IMR-90 (cell line): ENCODE results near the gene ITGA2. TPM values are rescaled to one million over a fixed set of nuclear protein-coding genes. Genes with fewer than 3 reads are reported as not detected.

Experiments
- ATAC-seq: fragments of 200-7000 bp; cut with Tn5 transposase; 2 replicates; pipeline ENCODE4 v1.9.1; 2020; ENCODE audit warnings: low read depth, mild to moderate bottlenecking, moderate library complexity
- BruUV-seq: library from RNA; stranded (reverse); fragments of 400-500 nt; replicated peaks from 2 replicates; lab custom pipeline; 2021; lab: Mats Ljungman, UMichigan
- CTCF ChIA-PET: fragments of 300-600 bp; formaldehyde crosslinking; extraction: SDS; loops from one replicate; lab custom pipeline; 2021; ENCODE audit warnings: antibody characterized with exemption; lab: Yijun Ruan, JAX
- POLR2A ChIA-PET: fragments of 300-600 bp; sonication (Branson Sonifier 250); formaldehyde crosslinking; loops from one replicate; lab custom pipeline; 2022; ENCODE audit warnings: antibody characterized with exemption; ENCODE audit not compliant: unreplicated experiment; lab: Charles Lee
- DNase-seq: peaks from one replicate; pipeline ENCODE4 v3.0.0; 2013
- H2AFZ ChIP-seq: replicated peaks from 2 replicates; pipeline ENCODE3; 2013; ENCODE audit warnings: low read length, mild to moderate bottlenecking; ENCODE audit not compliant: poor library complexity
- H2AK5ac ChIP-seq: 2 replicates; pipeline ENCODE4 v1.6.1; 2013; ENCODE audit warnings: low read depth, low read length, inconsistent platforms
- H2AK9ac ChIP-seq: replicated peaks from 2 replicates; pipeline ENCODE3; 2013; ENCODE audit warnings: mild to moderate bottlenecking, low read depth, low read length, moderate library complexity; ENCODE audit not compliant: poor library complexity
- H2BK120ac ChIP-seq: 2 replicates; pipeline ENCODE4 v1.6.1; 2013; ENCODE audit warnings: low read depth, low read length, inconsistent platforms
- H2BK15ac ChIP-seq: 3 replicates; pipeline ENCODE4 v1.6.1; 2013; ENCODE audit warnings: low read depth, low read length, inconsistent platforms
- H2BK20ac ChIP-seq: 2 replicates; pipeline ENCODE4 v1.6.1; 2013; ENCODE audit warnings: low read depth, mild to moderate bottlenecking, inconsistent platforms, low read length, moderate library complexity
- H2BK5ac ChIP-seq: 2 replicates; pipeline ENCODE4 v1.6.1; 2013; ENCODE audit warnings: mild to moderate bottlenecking, low read depth, low read length, inconsistent platforms; ENCODE audit not compliant: poor library complexity, severe bottlenecking
- H3K14ac ChIP-seq: replicated peaks from 2 replicates; pipeline ENCODE4 v1.6.1; 2013; ENCODE audit warnings: low read depth, low read length, inconsistent platforms
- H3K18ac ChIP-seq: 2 replicates; pipeline ENCODE4 v1.6.1; 2013; ENCODE audit warnings: low read depth, low read length, control low read depth
- H3K23ac ChIP-seq: 2 replicates; pipeline ENCODE4 v1.6.1; 2013; ENCODE audit warnings: low read depth, low read length, inconsistent platforms
- H3K27ac ChIP-seq: 2 replicates; pipeline ENCODE4 v1.5.1; 2013; ENCODE audit warnings: mild to moderate bottlenecking, control low read depth, low read length; ENCODE audit not compliant: insufficient read depth
- H3K27me3 ChIP-seq: 2 replicates; pipeline ENCODE4 v1.6.1; 2013; ENCODE audit warnings: low read length; ENCODE audit not compliant: control insufficient read depth, insufficient read depth
- H3K36me3 ChIP-seq: 2 replicates; pipeline ENCODE4 v1.6.1; 2013; ENCODE audit warnings: low read length, mixed read lengths; ENCODE audit not compliant: control insufficient read depth, insufficient read depth
- H3K4ac ChIP-seq: 2 replicates; pipeline ENCODE4 v1.6.1; 2013; ENCODE audit warnings: low read depth, low read length, inconsistent platforms
- H3K4me1 ChIP-seq: 2 replicates; pipeline ENCODE4 v1.6.1; 2013; ENCODE audit warnings: low read length, mixed read lengths; ENCODE audit not compliant: control insufficient read depth, insufficient read depth
- H3K4me2 ChIP-seq: 2 replicates; pipeline ENCODE4 v1.6.1; 2013; ENCODE audit warnings: low read depth, mild to moderate bottlenecking, control low read depth, low read length, moderate library complexity
- H3K4me3 ChIP-seq: 2 replicates; pipeline ENCODE4 v1.5.1; 2013; ENCODE audit warnings: low read depth, mild to moderate bottlenecking, control low read depth, low read length, moderate library complexity; ENCODE audit not compliant: insufficient read depth
- H3K56ac ChIP-seq: 2 replicates; pipeline ENCODE4 v1.6.1; 2013; ENCODE audit warnings: low read length, inconsistent platforms; ENCODE audit not compliant: insufficient read depth; ENCODE audit errors: extremely low read depth
- H3K79me1 ChIP-seq, 2 experiments: 2 replicates each; pipeline ENCODE4 v1.6.1; 2013; ENCODE audit warnings: low read length in 2 of 2, inconsistent platforms in 1 of 2, low read depth in 1 of 2
- H3K9ac ChIP-seq: 2 replicates; pipeline ENCODE4 v1.6.1; 2013; ENCODE audit warnings: low read depth, low read length, control low read depth
- H3K9me1 ChIP-seq: 2 replicates; pipeline ENCODE4 v1.6.1; 2013; ENCODE audit warnings: low read length, inconsistent platforms; ENCODE audit not compliant: insufficient read depth
- H3K9me3 ChIP-seq: 2 replicates; pipeline ENCODE4 v1.6.1; 2013; ENCODE audit warnings: low read length; ENCODE audit not compliant: control insufficient read depth, insufficient read depth
- H4K20me1 ChIP-seq: 2 replicates; pipeline ENCODE4 v1.6.1; 2013; ENCODE audit warnings: low read length, inconsistent platforms; ENCODE audit not compliant: insufficient read depth
- H4K5ac ChIP-seq: 2 replicates; pipeline ENCODE4 v1.6.1; 2013; ENCODE audit warnings: mild to moderate bottlenecking, low read depth, low read length, control low read depth
- H4K8ac ChIP-seq, 2 experiments: 2 replicates each; pipeline ENCODE4 v1.6.1; 2013; ENCODE audit warnings: low read depth in 2 of 2, low read length in 2 of 2, control low read depth in 1 of 2, inconsistent platforms in 1 of 2
- H4K91ac ChIP-seq: 2 replicates; pipeline ENCODE4 v1.6.1; 2013; ENCODE audit warnings: low read depth, low read length, inconsistent platforms; ENCODE audit not compliant: insufficient read depth
- CEBPB ChIP-seq: IDR thresholded peaks from 2 replicates; pipeline ENCODE4 v1.6.1; 2012; ENCODE audit warnings: low read depth, low read length, improper control_type of control experiment
- CHD1 ChIP-seq: IDR thresholded peaks from 2 replicates; pipeline ENCODE4 v1.6.1; 2012; ENCODE audit warnings: low read depth, low read length, improper control_type of control experiment
- FOS ChIP-seq: fragments of 150-350 bp; IDR thresholded peaks from 2 replicates; pipeline ENCODE4 v1.6.1; 2016; ENCODE audit warnings: low read depth, low read length
- MAFK ChIP-seq: IDR thresholded peaks from 2 replicates; pipeline ENCODE4 v1.6.1; 2012; ENCODE audit warnings: low read depth, low read length, improper control_type of control experiment
- MAZ ChIP-seq: IDR thresholded peaks from 2 replicates; pipeline ENCODE4 v1.6.1; 2012; ENCODE audit warnings: low read depth, mild to moderate bottlenecking, low read length, improper control_type of control experiment, moderate library complexity, borderline replicate concordance
- MXI1 ChIP-seq: IDR thresholded peaks from 2 replicates; pipeline ENCODE4 v1.6.1; 2012; ENCODE audit warnings: low read depth, mild to moderate bottlenecking, low read length, moderate library complexity, borderline replicate concordance
- NFE2L2 ChIP-seq: fragments of 150-350 bp; IDR thresholded peaks from 2 replicates; pipeline ENCODE4 v1.6.1; 2016; ENCODE audit warnings: low read depth, mild to moderate bottlenecking, low read length
- POLR2A ChIP-seq: IDR thresholded peaks from 2 replicates; pipeline ENCODE4 v1.6.1; 2012; ENCODE audit warnings: mild to moderate bottlenecking, low read depth, low read length
- RAD21 ChIP-seq: IDR thresholded peaks from 2 replicates; pipeline ENCODE4 v1.6.1; 2012; ENCODE audit warnings: low read length, improper control_type of control experiment
- RCOR1 ChIP-seq: IDR thresholded peaks from 2 replicates; pipeline ENCODE4 v1.6.1; 2012; ENCODE audit warnings: mild to moderate bottlenecking, low read length, improper control_type of control experiment; ENCODE audit not compliant: insufficient replicate concordance
- RFX5 ChIP-seq: IDR thresholded peaks from 2 replicates; pipeline ENCODE4 v1.8.0; 2012; ENCODE audit warnings: low read depth, mild to moderate bottlenecking, low read length, moderate library complexity
- SMC3 ChIP-seq: fragments of 150-350 bp; IDR thresholded peaks from 2 replicates; pipeline ENCODE4 v1.6.1; 2016; ENCODE audit warnings: low read depth, mild to moderate bottlenecking, antibody characterized with exemption, low read length, moderate library complexity
- WGBS, 2 experiments: methylation state at CpG; one replicate each; pipeline versions ENCODE4 v1.1.5 to v1.1.7; 2013; ENCODE audit warnings: missing lambda C conversion rate in 2 of 2; ENCODE audit not compliant: insufficient read length in 1 of 2; ENCODE audit errors: extremely low coverage in 2 of 2; 5-methylcytosine and 5-hydroxymethylcytosine counted together
- dilution Hi-C: fragments of 300-500 bp; cut with HindIII; formaldehyde crosslinking; loops from one replicate; pipeline ENCODE4 v1.14.3; 2018; ENCODE audit warnings: low sequenced_read_pairs; ENCODE audit not compliant: unreplicated experiment
- in situ Hi-C: fragments of 300-500 bp; cut with MboI; formaldehyde crosslinking; loops from 3 replicates; pipeline ENCODE4 v1.14.3; 2019; ENCODE audit warnings: low sequenced_read_pairs, inconsistent platforms, mixed read lengths
- intact Hi-C: fragments of 100-400 bp; cut with micrococcal nuclease; formaldehyde crosslinking; loops from 2 replicates; pipeline ENCODE4 v1.10.0; 2022
- polyA plus RNA-seq, 3 experiments: library from polyadenylated mRNA; depleted of rRNA; stranded (reverse); fragments of >200 nt; gene quantifications; 2 replicates each; pipeline ENCODE4 v1.2.3, GENCODE V29; 2012; ENCODE audit warnings: low replicate concordance in 1 of 3
- total RNA-seq: library from RNA; depleted of rRNA; stranded (reverse); fragments of >200 nt; gene quantifications from 2 replicates; pipeline ENCODE4 v1.2.3, GENCODE V29; 2012
- TF ChIP-seq, protein P1 (sequence below): fragments of 150-350 bp; IDR thresholded peaks from 2 replicates; pipeline ENCODE4 v1.6.1; 2017; ENCODE audit warnings: mild to moderate bottlenecking, antibody characterized with exemption, low read length, low read depth
- TF ChIP-seq, protein P2 (sequence below): fragments of 150-350 bp; IDR thresholded peaks from 2 replicates; pipeline ENCODE4 v1.6.1; 2016; ENCODE audit warnings: low read depth, mild to moderate bottlenecking, low read length, moderate library complexity, borderline replicate concordance

The ITGA2 gene
- total and polyA plus RNA-seq, 2 of the 4 experiments (the other 2 are of a cell fraction) = 23.3 to 93.4 TPM

DNA sequence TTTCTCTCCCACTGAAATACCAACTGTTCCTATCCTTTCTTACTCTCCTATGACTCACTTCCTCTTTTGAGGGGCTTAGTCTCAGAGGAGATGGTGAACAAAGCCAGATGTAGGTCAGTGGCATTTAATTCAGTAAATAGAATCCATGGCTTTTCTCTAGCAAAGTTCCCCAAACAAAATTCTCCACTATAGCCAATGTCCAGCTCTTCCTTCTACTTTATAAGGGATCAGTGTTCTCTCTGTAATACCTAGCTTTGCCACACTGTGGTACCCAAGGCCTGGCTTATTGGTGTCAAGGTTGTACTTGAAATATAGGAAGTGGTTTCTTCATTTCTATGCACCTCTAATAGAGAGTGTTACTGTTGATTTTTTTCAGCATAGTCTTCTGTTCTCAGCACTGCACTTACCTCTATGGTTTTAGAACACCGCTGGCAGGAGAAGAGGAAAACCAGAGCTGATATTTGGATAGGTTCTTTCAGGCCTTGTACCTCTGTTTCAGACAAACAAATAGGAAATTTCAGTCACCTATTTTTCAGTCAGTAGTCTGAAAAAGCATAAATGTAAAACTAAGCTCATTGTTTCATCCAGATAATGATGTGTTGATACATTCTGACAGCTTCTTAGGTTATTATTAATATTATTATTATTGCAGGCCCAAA is 40.6 kb upstream of the ITGA2 start:
- Histone ChIP-seq H3K4ac (peak overlapping the region; percentile 18; the same call in 1 of the 2 replicates), H3K9me1 (peaks cover 4% of the 10 kb centered on the region), H3K27ac (no peak overlapping the region; the same call in 1 of the 2 replicates), H3K79me1 (peaks cover 10 to 12% of the 10 kb centered on the region in 2 experiments; a peak in 2 of 4 replicates), H2AK9ac (no peak overlapping the region), H4K20me1 (0 out of 2 replicates have a peak, but pooled peaks cover under 1% of the 10 kb centered on the region), H3K9me3 (no peaks in the 10 kb centered on the region), H3K56ac (peak overlapping the region; percentile 21; the same call in 1 of the 2 replicates), H4K91ac (no peak overlapping the region), H3K36me3 (peaks cover 7% of the 10 kb centered on the region), H2BK120ac (peak overlapping the region; percentile 75; the same call in 1 of the 2 replicates), H2AK5ac (peak overlapping the region; percentile 69; the same call in 1 of the 2 replicates), H3K4me3 (no peak overlapping the region), H2BK5ac (peak overlapping the region; percentile 15), H3K9ac (peak overlapping the region; percentile 46; the same call in 1 of the 2 replicates), H2BK15ac (no peak overlapping the region; the same call in 2 of the 3 replicates), H4K8ac (peak overlapping the region in 1 of 2 experiments; percentile 77; a peak in 3 of 4 replicates), H3K27me3 (no peaks in the 10 kb centered on the region), H3K23ac (peak overlapping the region; percentile 46; the same call in 1 of the 2 replicates), H2AFZ (no peak overlapping the region), H2BK20ac (peak overlapping the region; percentile 60; the same call in 1 of the 2 replicates), H3K4me1 (peaks cover 7% of the 10 kb centered on the region), H3K4me2 (no peak overlapping the region), H3K18ac (no peak overlapping the region; the same call in 1 of the 2 replicates), H3K14ac (peak overlapping the region; percentile 80), H4K5ac (no peak overlapping the region)
- no TSS peak for BruUV-seq
- dilution Hi-C loops = no loop called here
- in situ Hi-C loops = loop anchor here (5.0 kb wide), 1 partner anchor 149 kb away; no protein-coding TSS in a partner anchor
- ATAC-seq (peak; percentile 90), DNase-seq (peak; percentile 89)
- intact Hi-C loops = loop anchor here (1.0 to 10.0 kb wide), 5 partner anchors 40 to 1286 kb away; partner anchors contain the start of gene ITGA2
- WGBS, 2 experiments = no CpG with 5 or more reads among the region's 1 CpG
- ChIA-PET CTCF (interaction anchor here (0.6 to 3.1 kb wide), 19 partner anchors 12 to 418 kb away, joined by 3 to 20 read pairs (median 3); partner anchors contain the start of gene MOCS2), POLR2A (interaction anchor here (0.7 kb wide), 1 partner anchor 875 kb away, joined by 3 read pairs; no protein-coding TSS in a partner anchor)
- TF ChIP-seq MXI1 = no peak
- TF ChIP-seq RCOR1 = no peak
- no peak for TF ChIP-seq NFE2L2
- TF ChIP-seq, protein P1, sequence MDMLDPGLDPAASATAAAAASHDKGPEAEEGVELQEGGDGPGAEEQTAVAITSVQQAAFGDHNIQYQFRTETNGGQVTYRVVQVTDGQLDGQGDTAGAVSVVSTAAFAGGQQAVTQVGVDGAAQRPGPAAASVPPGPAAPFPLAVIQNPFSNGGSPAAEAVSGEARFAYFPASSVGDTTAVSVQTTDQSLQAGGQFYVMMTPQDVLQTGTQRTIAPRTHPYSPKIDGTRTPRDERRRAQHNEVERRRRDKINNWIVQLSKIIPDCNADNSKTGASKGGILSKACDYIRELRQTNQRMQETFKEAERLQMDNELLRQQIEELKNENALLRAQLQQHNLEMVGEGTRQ = no peak
- peak; percentile 32; the same call in 1 of the 2 replicates for TF ChIP-seq CEBPB
- TF ChIP-seq, protein P2, sequence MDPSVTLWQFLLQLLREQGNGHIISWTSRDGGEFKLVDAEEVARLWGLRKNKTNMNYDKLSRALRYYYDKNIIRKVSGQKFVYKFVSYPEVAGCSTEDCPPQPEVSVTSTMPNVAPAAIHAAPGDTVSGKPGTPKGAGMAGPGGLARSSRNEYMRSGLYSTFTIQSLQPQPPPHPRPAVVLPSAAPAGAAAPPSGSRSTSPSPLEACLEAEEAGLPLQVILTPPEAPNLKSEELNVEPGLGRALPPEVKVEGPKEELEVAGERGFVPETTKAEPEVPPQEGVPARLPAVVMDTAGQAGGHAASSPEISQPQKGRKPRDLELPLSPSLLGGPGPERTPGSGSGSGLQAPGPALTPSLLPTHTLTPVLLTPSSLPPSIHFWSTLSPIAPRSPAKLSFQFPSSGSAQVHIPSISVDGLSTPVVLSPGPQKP = no peak
- TF ChIP-seq MAFK = no peak
- TF ChIP-seq RAD21 = peak; percentile 94
- no peak for TF ChIP-seq MAZ
- no peak for TF ChIP-seq CHD1
- TF ChIP-seq POLR2A = no peak
- TF ChIP-seq FOS = 0 out of 2 replicates have a peak, but pooled peaks have one; percentile 21
- no peak for TF ChIP-seq RFX5
- TF ChIP-seq SMC3 = peak; percentile 82
